Heart left ventricle (tissue), 16 donors: ENCODE data around the gene CYP4F11. TPM values are rescaled to one million over a fixed set of nuclear protein-coding genes. Genes with fewer than 3 reads are reported as not detected.
"Not testable (repeated sequence)": the region's sequence is repeated elsewhere in the genome, so short reads cannot be mapped to it uniquely, and the experiment has no call there.

Source experiments
- ATAC-seq, 4 donors: fragments of 200-7000 bp; cut with Tn5 transposase; one replicate each; pipeline ENCODE4 v1.9.1; 2020 to 2022; ENCODE audit warnings: moderate library complexity in 4 of 4, mild to moderate bottlenecking in 3 of 4, moderate number of reproducible peaks in 1 of 4
- DNase-seq, 5 donors: peaks; one replicate each; pipeline ENCODE4 v3.0.0-alpha.2; 2020
- H3K27ac ChIP-seq, 12 donors: fragments of 200-600 bp; sonication (generic) in 4 of 12; one replicate each; pipeline versions ENCODE4 v1.5.0 to v1.8.0; 2016 to 2022; ENCODE audit warnings: mild to moderate bottlenecking in 2 of 12
- H3K27me3 ChIP-seq, 9 donors: fragments of 200-600 bp; sonication (generic) in 2 of 9; one replicate each; pipeline versions ENCODE4 v1.5.1 to v1.8.0; 2016 to 2022; ENCODE audit warnings: mild to moderate bottlenecking in 3 of 9
- H3K36me3 ChIP-seq, 9 donors: fragments of 200-600 bp; sonication (generic) in 2 of 9; one replicate each; pipeline versions ENCODE4 v1.5.0 to v1.8.0; 2018 to 2022; ENCODE audit warnings: mild to moderate bottlenecking in 2 of 9
- H3K4me1 ChIP-seq, 12 donors: fragments of 200-600 bp; sonication (generic) in 4 of 12; one replicate each; pipeline versions ENCODE4 v1.5.0 to v1.8.0; 2016 to 2022; ENCODE audit warnings: mild to moderate bottlenecking in 3 of 12
- H3K4me3 ChIP-seq, 12 donors: fragments of 200-600 bp; sonication (generic) in 4 of 12; one replicate each; pipeline versions ENCODE4 v1.5.0 to v1.8.0; 2017 to 2022; ENCODE audit warnings: mild to moderate bottlenecking in 9 of 12, moderate library complexity in 4 of 12
- H3K9me3 ChIP-seq, 12 donors: fragments of 200-600 bp; sonication (generic) in 4 of 12; one replicate each; pipeline versions ENCODE4 v1.5.0 to v1.8.0; 2016 to 2022; ENCODE audit warnings: mild to moderate bottlenecking in 1 of 12
- POLR2A ChIP-seq, 2 donors: fragments of 450-650 bp; IDR thresholded peaks; one replicate each; pipeline ENCODE4 v1.6.1; 2017; ENCODE audit warnings: antibody characterized with exemption in 2 of 2, mild to moderate bottlenecking in 2 of 2, moderate library complexity in 2 of 2
- WGBS, 4 donors: extraction: QIAGEN DNeasy Blood & Tissue Kit in 2 of 4; methylation state at CpG; one replicate each; pipeline versions ENCODE4 v1.1.5 to v1.1.7; 2013 to 2018; 5-methylcytosine and 5-hydroxymethylcytosine counted together
- intact Hi-C, 10 donors: fragments of 100-400 bp; cut with DNase I; formaldehyde crosslinking; loops; one replicate each; pipeline versions ENCODE4 v1.11.1 to v1.14.2; 2022
- polyA plus RNA-seq, 2 donors: library from polyadenylated mRNA; stranded (reverse); fragments of 200-250 nt; gene quantifications; one replicate each; pipeline ENCODE4 v1.2.3, GENCODE V29; 2013
- total RNA-seq, 9 donors: library from RNA; depleted of rRNA in 2 of 9; stranded (reverse); fragments of >200 nt in 2 of 9; fragmentation: NEBNext Ultra II Directional in 3 of 9; extraction: Animal tissue kit (Norgen Biotek cat#: 25700) in 3 of 9; gene quantifications; one replicate each; pipeline versions ENCODE4 v1.1.0 to v1.2.4, GENCODE V29; 2016 to 2023
- TF ChIP-seq, protein P1 (sequence below), 12 donors: fragments of 200-600 bp; sonication (generic) in 4 of 12; IDR thresholded peaks; one replicate each; pipeline versions ENCODE4 v1.5.0 to v1.8.0; 2018 to 2022; ENCODE audit warnings: antibody characterized with exemption in 12 of 12, mild to moderate bottlenecking in 5 of 12
- donor health status: ischemic (EF 13 %, LVEDD 7.1; RV severe dilation, severe dysfunction).
- donor health status: healthy with polysubstance abuse.
- donor health status: DM: no; HTN: yes; CAD: no.
- donor health status: DM: no; HTN: no; CAD: no.
- donor health status: ischemic (EF 25% LVEDD 6.9; RV normal size, moderate dysfunction).
- donor health status: ischemic (EF 25% LVEDD 5.7; RV mildly dilated, moderate dysfunction).
- donor health status: healthy.
- donor health status: DM: yes; HTN: yes; CAD: no.
- donor health status: ischemic (EF 35%, LVEDD 5.7; RV mildly dilated, moderate dysfunction).
- donor health status: nonischemic (EF 11% LVEDD 7.7; RV severe dilation, severe dysfunction).
- donor health status: DM: yes; HTN: yes; CAD: no.
- donor health status: PGD.
- donor health status: ischemic (EF 29% LVEDD 5.4; RV normal size, mild dysfunction).
- donor health status: nonischemic (EF 23%, LVEDD 6.1; RV moderate dilation, normal function).

CYP4F11 gene
- total and polyA plus RNA-seq, 11 donors: 0.07 to 1.6 (median 0.27) TPM; not detected in 4

DNA sequence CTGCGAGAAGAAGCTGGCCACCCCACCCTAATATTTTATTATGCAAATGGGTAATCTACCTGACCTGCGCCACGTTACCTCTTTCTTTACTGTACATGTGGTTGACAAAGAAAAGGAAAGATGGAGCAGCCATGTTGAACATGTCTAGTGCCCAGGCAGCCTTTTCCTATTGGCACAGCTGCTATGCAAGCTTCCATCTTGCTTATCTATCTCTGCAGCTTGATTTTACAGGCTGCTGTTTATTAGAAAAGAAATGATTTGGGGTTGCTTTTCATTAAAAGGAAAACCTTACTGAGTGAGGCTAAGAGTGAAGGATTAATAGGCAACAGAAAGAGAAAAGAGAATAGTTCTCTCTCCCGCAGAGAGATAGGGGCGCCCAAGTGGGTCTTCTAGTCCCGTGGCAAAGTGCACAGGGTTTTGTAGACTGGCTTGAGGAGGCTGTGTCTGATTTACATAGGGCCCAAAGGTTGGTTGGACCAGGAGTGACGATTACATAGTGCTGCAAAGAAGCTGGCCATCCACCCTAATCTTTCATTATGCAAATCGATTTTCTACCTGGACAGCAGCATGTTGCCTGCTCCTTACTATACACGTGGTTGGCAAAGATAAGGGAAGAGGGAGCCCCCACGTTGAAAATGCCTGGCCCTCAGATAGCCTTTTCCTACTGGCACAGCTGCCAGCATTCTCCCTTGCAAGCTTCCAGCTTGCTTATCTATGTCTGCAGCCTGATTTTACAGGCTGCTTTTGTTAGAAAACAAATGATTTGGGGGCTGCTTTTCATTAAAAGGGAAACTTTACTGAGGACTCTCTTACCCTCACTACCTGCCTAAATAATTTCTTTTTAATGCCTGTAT, 42.7 kb upstream of the CYP4F11 start:
- intact Hi-C loops: no loop called here
- peaks cover 0 to 12% (median 2%) of the 10 kb centered on the region in 12 donors for H3K9me3 ChIP-seq
- DNase-seq: no peak
- no peak for ATAC-seq
- 37 to 57% (median 50%) methylated on average over 10 of the region's 10 CpGs for WGBS, 4 donors
- H3K27ac ChIP-seq: no peak overlapping the region
- peaks cover 0 to 21% (median 5%) of the 10 kb centered on the region in 9 donors for H3K27me3 ChIP-seq
- H3K4me1 ChIP-seq: no peaks in the 10 kb centered on the region
- no peak overlapping the region for H3K4me3 ChIP-seq
- TF ChIP-seq, protein P1, sequence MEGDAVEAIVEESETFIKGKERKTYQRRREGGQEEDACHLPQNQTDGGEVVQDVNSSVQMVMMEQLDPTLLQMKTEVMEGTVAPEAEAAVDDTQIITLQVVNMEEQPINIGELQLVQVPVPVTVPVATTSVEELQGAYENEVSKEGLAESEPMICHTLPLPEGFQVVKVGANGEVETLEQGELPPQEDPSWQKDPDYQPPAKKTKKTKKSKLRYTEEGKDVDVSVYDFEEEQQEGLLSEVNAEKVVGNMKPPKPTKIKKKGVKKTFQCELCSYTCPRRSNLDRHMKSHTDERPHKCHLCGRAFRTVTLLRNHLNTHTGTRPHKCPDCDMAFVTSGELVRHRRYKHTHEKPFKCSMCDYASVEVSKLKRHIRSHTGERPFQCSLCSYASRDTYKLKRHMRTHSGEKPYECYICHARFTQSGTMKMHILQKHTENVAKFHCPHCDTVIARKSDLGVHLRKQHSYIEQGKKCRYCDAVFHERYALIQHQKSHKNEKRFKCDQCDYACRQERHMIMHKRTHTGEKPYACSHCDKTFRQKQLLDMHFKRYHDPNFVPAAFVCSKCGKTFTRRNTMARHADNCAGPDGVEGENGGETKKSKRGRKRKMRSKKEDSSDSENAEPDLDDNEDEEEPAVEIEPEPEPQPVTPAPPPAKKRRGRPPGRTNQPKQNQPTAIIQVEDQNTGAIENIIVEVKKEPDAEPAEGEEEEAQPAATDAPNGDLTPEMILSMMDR (IDR thresholded peaks at IDR 0.05): no peak
- H3K36me3 ChIP-seq: no peaks in the 10 kb centered on the region

GRCh38 chr19:15974856-15975255, 40.5 kb upstream of the CYP4F11 start:
- no peak for DNase-seq
- Histone ChIP-seq H3K36me3 (no peaks in the 10 kb centered on the region), H3K27ac (no peak overlapping the region), H3K4me1 (no peaks in the 10 kb centered on the region), H3K27me3 (peaks cover 0 to 9% (median 5%) of the 10 kb centered on the region in 9 donors), H3K4me3 (no peak overlapping the region), H3K9me3 (no peaks in the 10 kb centered on the region)
- TF ChIP-seq POLR2A (IDR thresholded peaks at IDR 0.05): no peak
- TF ChIP-seq, protein P1 (IDR thresholded peaks at IDR 0.05): no peak
- no peak for ATAC-seq
- intact Hi-C loops: no loop called here
- WGBS, 4 donors: 51 to 59% (median 54%) methylated on average over 5 of the region's 5 CpGs

DNA sequence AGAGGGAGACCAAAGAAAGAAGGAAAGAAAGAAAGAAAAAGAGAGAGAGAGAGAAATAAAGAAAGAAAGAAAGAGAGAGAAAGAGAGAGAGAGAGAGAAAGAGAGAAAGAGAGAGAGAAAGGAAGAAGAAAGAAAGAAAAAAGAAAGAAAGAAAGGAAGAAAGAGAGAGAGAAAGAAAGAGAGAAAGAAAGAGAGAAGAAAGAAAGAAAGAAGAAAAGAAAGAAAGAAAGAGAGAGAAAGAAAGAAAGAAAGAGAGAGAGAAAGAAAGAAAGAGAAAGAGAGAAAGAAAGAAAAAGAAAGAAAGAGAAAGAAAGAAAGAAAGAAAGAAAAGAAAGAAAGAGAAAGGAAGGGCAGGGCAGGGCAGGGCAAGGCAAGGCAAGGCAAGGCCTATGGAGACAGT, 37.7 kb upstream of the CYP4F11 start:
- H3K9me3 ChIP-seq, H3K27me3 ChIP-seq, ATAC-seq, H3K4me3 ChIP-seq, H3K4me1 ChIP-seq, intact Hi-C loops, DNase-seq, H3K27ac ChIP-seq, H3K36me3 ChIP-seq: not testable (repeated sequence)

- Histone ChIP-seq H3K27me3 (peaks cover 0 to 5% (median 0%) of the 10 kb centered on the region in 9 donors), H3K36me3 (no peaks in the 10 kb centered on the region), H3K4me3 (no peak overlapping the region), H3K27ac (no peak overlapping the region), H3K9me3 (no peaks in the 10 kb centered on the region), H3K4me1 (no peaks in the 10 kb centered on the region)
- no peak for ATAC-seq
- WGBS, 4 donors: 43 to 67% (median 58%) methylated on average over 5 of the region's 5 CpGs
- intact Hi-C loops: no loop called here
- no peak for DNase-seq
- TF ChIP-seq, protein P1 (IDR thresholded peaks at IDR 0.05): no peak
- no peak for TF ChIP-seq POLR2A (IDR thresholded peaks at IDR 0.05)
Observed at GRCh38 chr19:15971224-15971780, 37.0 kb upstream of the CYP4F11 start.
